Measurements from ENCODE around the gene MYOCOS. TPM values are rescaled to one million over a fixed set of nuclear protein-coding genes. Genes with fewer than 3 reads are reported as not detected.
"Not testable (repeated sequence)": the region's sequence is repeated elsewhere in the genome, so short reads cannot be mapped to it uniquely, and the experiment has no call there.

The MYOCOS gene
- total RNA-seq, 4 donors from 2014 or later, result not detected

DNA sequence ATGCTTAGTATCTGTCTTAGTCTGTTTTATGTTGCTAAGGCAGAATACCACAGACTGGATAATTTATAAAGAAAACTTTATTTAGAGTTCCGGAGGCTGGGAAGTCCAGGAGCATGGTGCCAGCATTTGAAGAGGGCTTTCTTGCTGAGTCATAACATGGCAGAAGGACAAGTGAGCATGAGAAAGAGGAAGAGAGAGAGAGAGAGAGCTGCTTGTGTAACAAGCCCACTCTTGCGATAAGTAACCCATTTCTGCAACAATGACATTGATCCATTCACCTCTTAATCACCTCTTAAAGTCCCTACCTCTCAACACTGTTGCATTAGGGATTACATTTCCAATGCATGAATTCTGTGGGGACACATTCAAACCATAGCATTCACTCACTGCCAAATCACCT, 11.7 kb upstream of the MYOCOS start:
- no peaks in the 10 kb centered on the region for H3K27me3 ChIP-seq
- no peaks in the 10 kb centered on the region for H3K36me3 ChIP-seq
- no peak for DNase-seq
- no peak overlapping the region for H3K4me3 ChIP-seq
- TF ChIP-seq POLR2A (IDR thresholded peaks at IDR 0.05), result no peak
- TF ChIP-seq, protein P1, sequence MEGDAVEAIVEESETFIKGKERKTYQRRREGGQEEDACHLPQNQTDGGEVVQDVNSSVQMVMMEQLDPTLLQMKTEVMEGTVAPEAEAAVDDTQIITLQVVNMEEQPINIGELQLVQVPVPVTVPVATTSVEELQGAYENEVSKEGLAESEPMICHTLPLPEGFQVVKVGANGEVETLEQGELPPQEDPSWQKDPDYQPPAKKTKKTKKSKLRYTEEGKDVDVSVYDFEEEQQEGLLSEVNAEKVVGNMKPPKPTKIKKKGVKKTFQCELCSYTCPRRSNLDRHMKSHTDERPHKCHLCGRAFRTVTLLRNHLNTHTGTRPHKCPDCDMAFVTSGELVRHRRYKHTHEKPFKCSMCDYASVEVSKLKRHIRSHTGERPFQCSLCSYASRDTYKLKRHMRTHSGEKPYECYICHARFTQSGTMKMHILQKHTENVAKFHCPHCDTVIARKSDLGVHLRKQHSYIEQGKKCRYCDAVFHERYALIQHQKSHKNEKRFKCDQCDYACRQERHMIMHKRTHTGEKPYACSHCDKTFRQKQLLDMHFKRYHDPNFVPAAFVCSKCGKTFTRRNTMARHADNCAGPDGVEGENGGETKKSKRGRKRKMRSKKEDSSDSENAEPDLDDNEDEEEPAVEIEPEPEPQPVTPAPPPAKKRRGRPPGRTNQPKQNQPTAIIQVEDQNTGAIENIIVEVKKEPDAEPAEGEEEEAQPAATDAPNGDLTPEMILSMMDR (IDR thresholded peaks at IDR 0.05), result no peak
- H3K4me1 ChIP-seq, result no peaks in the 10 kb centered on the region
- no peak overlapping the region for H3K27ac ChIP-seq
- H3K9me3 ChIP-seq, result no peaks in the 10 kb centered on the region

DNA sequence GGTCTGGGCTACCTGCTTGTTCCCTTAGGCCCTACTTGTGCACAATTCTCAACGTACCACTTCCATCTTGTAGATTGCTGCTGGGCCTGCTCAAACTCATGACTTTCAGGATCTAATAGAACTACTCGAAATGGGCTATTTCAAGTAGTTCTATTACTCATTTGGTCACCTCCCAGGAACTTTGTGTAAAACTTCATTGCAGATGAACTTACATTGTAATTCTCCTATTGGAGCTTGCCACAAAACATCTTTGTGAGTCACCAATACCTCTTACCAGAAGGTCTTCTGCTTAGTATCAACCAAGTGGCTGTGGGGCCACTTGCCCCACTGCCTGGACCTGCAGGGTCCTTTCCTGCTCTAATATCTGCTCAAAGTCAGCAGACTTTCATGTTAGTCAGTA, 10.7 kb upstream of the MYOCOS start:
- no peaks in the 10 kb centered on the region for H3K36me3 ChIP-seq
- no peak for TF ChIP-seq POLR2A (IDR thresholded peaks at IDR 0.05)
- TF ChIP-seq, protein P1 (IDR thresholded peaks at IDR 0.05), result no peak
- no peak overlapping the region for H3K4me3 ChIP-seq
- H3K27ac ChIP-seq, result no peak overlapping the region
- no peaks in the 10 kb centered on the region for H3K9me3 ChIP-seq
- H3K27me3 ChIP-seq, result no peaks in the 10 kb centered on the region
- DNase-seq, result no peak
- H3K4me1 ChIP-seq, result no peaks in the 10 kb centered on the region

DNA sequence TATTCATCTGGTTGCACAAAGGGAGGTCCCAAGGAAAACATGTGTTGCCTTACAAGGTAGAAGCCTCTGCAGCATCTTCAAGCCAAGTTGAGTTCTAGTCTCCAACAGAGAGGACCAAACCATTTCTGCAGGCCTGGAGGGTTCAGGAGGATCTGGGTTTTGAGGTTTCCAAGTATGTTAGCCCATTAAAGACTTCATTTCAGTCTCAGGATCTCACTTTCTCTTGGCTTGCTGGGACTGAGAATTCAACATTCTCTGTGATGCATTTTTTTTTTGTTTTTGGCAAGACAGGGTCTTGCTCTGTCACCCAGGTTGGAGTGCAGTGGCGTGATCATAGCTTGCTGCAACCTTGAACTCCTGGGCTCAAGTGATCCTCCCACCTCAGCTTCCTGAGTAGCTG, 8.8 kb upstream of the MYOCOS start:
- TF ChIP-seq, protein P1 (IDR thresholded peaks at IDR 0.05), result no peak
- TF ChIP-seq POLR2A (IDR thresholded peaks at IDR 0.05), result no peak
- Histone ChIP-seq H3K4me3 (no peak overlapping the region), H3K36me3 (no peaks in the 10 kb centered on the region), H3K27ac (no peak overlapping the region), H3K27me3 (no peaks in the 10 kb centered on the region), H3K4me1 (no peaks in the 10 kb centered on the region), H3K9me3 (no peaks in the 10 kb centered on the region)
- no peak for DNase-seq

DNA sequence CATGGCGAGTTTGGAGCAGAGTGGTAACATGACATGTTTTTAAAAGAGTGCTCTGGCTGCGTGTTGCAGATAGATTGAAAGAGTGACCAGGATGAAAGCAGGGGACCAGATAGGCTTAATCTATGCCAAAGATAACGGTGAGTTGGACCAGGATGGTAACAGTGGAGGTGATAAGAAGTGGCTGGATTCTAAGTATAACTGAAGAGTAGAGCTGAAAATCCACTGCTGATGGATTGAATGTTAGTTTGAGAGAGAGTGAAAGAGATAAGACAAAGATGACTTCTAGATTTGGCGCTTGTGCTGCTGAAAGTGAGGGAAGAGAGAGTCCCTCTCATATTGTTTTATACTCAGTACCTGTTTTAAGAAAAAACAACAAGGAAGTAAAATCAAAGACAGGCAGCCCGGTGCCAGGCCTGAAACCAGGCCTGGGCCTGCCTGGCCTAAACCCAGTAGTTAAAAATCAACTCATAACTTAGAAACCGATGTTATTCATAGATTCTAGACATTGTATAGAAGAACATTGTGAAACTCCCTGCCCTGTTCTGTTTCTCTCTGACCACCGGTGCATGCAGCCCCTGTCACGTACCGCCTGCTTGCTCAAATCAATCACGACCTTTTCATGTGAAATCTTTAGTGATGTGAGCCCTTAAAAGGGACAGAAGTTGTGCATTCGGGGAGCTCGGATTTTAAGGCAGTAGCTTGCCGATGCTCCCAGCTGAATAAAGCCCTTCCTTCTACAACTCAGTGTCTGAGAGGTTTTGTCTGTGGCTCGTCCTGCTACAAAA, 6.7 kb upstream of the MYOCOS start:
- H3K36me3 ChIP-seq, H3K9me3 ChIP-seq, DNase-seq, H3K4me3 ChIP-seq, H3K27ac ChIP-seq, H3K27me3 ChIP-seq, H3K4me1 ChIP-seq: not testable (repeated sequence)

- Histone ChIP-seq H3K27me3 (no peaks in the 10 kb centered on the region), H3K27ac (no peak overlapping the region), H3K36me3 (no peaks in the 10 kb centered on the region), H3K4me1 (no peaks in the 10 kb centered on the region), H3K4me3 (no peak overlapping the region), H3K9me3 (no peaks in the 10 kb centered on the region)
- no peak for DNase-seq
- TF ChIP-seq POLR2A (IDR thresholded peaks at IDR 0.05), result no peak
- TF ChIP-seq, protein P1 (IDR thresholded peaks at IDR 0.05), result no peak
Observed at GRCh38 chr1:171616586-171616985, 5.5 kb upstream of the MYOCOS start.

GRCh38 chr1:171623651-171624331, 1.7 kb downstream of the MYOCOS start:
- Histone ChIP-seq H3K27me3 (no peaks in the 10 kb centered on the region), H3K36me3 (no peaks in the 10 kb centered on the region), H3K4me3 (no peak overlapping the region), H3K9me3 (no peaks in the 10 kb centered on the region), H3K4me1 (no peaks in the 10 kb centered on the region), H3K27ac (no peak overlapping the region)
- no peak for DNase-seq
- TF ChIP-seq, protein P1 (IDR thresholded peaks at IDR 0.05), result no peak
